Activated gamma-delta T cell treated with Interleukin-2 at 50 U/mL for 16 hours (primary cell): ENCODE results near the gene PAK1.

Source experiments
- DNase-seq: peaks from one replicate; pipeline ENCODE4 v3.0.0-alpha.2; 2020

Gene PAK1

GRCh38 chr11:77353131-77353530 is 120.8 kb downstream of the PAK1 start:
- DNase-seq, result no peak

- DNase-seq, result no peak
Observed at GRCh38 chr11:77351281-77351886, 122.5 kb downstream of the PAK1 start.

- DNase-seq, result no peak
Observed at GRCh38 chr11:77347948-77348347, 125.9 kb downstream of the PAK1 start.

- DNase-seq, result no peak
Observed at GRCh38 chr11:77346906-77347603, 126.8 kb downstream of the PAK1 start.

- no peak for DNase-seq
Observed at GRCh38 chr11:77345621-77346020, 128.3 kb downstream of the PAK1 start.

GRCh38 chr11:77340501-77340900 is 133.4 kb downstream of the PAK1 start:
- DNase-seq, result no peak

GRCh38 chr11:77332259-77332658 is 141.6 kb downstream of the PAK1 start:
- DNase-seq, result no peak

GRCh38 chr11:77325159-77325558 is 148.7 kb downstream of the PAK1 start:
- no peak for DNase-seq

- DNase-seq, result no peak
Observed at GRCh38 chr11:77324508-77324907, 149.4 kb downstream of the PAK1 start.

- no peak for DNase-seq
Observed at GRCh38 chr11:77322926-77323590, 150.8 kb downstream of the PAK1 start.

GRCh38 chr11:77322506-77322905 is 151.4 kb downstream of the PAK1 start:
- DNase-seq, result no peak

GRCh38 chr11:77320351-77320750 is 153.5 kb downstream of the PAK1 start:
- DNase-seq, result no peak

- DNase-seq, result no peak
Observed at GRCh38 chr11:77318600-77318999, 155.3 kb downstream of the PAK1 start.

- no peak for DNase-seq
Observed at GRCh38 chr11:77316733-77317342, 157.1 kb downstream of the PAK1 start.

GRCh38 chr11:77312107-77312506 is 161.8 kb downstream of the PAK1 start:
- no peak for DNase-seq

- DNase-seq, result no peak
Observed at GRCh38 chr11:77311701-77312100, 162.2 kb downstream of the PAK1 start.

- no peak for DNase-seq
Observed at GRCh38 chr11:77310721-77311120, 163.2 kb downstream of the PAK1 start.

GRCh38 chr11:77309401-77310085 is 164.4 kb downstream of the PAK1 start:
- no peak for DNase-seq

- no peak for DNase-seq
Observed at GRCh38 chr11:77308838-77309237, 165.1 kb downstream of the PAK1 start.

- DNase-seq, result no peak
Observed at GRCh38 chr11:77303328-77303727, 170.6 kb downstream of the PAK1 start.

GRCh38 chr11:77302752-77303151 is 171.1 kb downstream of the PAK1 start:
- no peak for DNase-seq

GRCh38 chr11:77301510-77301909 is 172.4 kb downstream of the PAK1 start, which contains the start of gene GDPD4:
TSS of gene GDPD4 (minus strand) at chr11:77301686. CDS start at chr11:77285137, 16,549 bp downstream.
- DNase-seq, result no peak

- no peak for DNase-seq
Observed at GRCh38 chr11:77300695-77301094, 173.2 kb downstream of the PAK1 start.
